ENCODE results near the gene EP400. TPM values are rescaled to one million over a fixed set of nuclear protein-coding genes. Genes with fewer than 3 reads are reported as not detected.

EP400 gene
- total and polyA plus RNA-seq, 2 of the 4 experiments (the other 2 are of a cell fraction), result 4.3 to 11.4 TPM

DNA sequence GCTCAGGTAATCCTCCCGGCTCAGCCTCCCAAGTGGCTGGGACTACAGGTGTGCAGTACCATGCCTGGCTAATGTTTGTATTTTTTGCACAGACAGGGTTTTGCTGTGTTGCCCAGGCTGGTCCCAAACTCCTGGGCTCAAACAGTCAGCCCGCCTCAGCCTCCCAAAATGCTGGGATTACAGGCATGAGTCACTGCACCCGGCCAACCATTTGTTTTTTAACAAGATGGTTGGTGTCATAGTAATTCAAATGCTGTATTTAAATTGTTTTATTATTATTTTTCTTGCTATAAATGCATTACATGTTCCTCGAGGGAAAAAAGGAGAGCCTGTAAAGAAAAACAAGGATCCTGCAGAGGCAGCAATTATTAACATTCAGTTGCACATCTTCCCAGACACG lies 83.9 kb downstream of the EP400 start:
- H2BK15ac ChIP-seq (ENCODE audit: low read depth, low read length), result no peak overlapping the region
- WGBS, 2 experiments (ENCODE audit: extremely low coverage in 2 of 2, insufficient read length in 1 of 2), result 67% methylated on average over 1 of the region's 5 CpGs; no CpG with 5 or more reads in 1 of the 2 experiments
- no peak overlapping the region for H4K8ac ChIP-seq (ENCODE audit: low read depth in 2 of 2, low read length in 2 of 2)
- BruUV-seq (replicated peaks), result no TSS peak
- no peak overlapping the region for H3K4ac ChIP-seq (ENCODE audit: low read depth, low read length)
- ChIA-PET POLR2A (ENCODE audit: unreplicated experiment) (no interaction called here), CTCF (no interaction called here)
- no peak overlapping the region for H2AK9ac ChIP-seq (replicated peaks; ENCODE audit: low read depth, low read length, poor library complexity)
- no peak for TF ChIP-seq MAFK (IDR thresholded peaks at IDR 0.05; ENCODE audit: low read depth, low read length)
- TF ChIP-seq RCOR1 (IDR thresholded peaks at IDR 0.05; ENCODE audit: insufficient replicate concordance, low read length), result no peak
- no peak for TF ChIP-seq CHD1 (IDR thresholded peaks at IDR 0.05; ENCODE audit: low read depth, low read length)
- TF ChIP-seq MAZ (IDR thresholded peaks at IDR 0.05; ENCODE audit: borderline replicate concordance, low read depth, low read length), result no peak
- TF ChIP-seq SMC3 (IDR thresholded peaks at IDR 0.05; ENCODE audit: low read depth, low read length), result no peak
- TF ChIP-seq, protein P1, sequence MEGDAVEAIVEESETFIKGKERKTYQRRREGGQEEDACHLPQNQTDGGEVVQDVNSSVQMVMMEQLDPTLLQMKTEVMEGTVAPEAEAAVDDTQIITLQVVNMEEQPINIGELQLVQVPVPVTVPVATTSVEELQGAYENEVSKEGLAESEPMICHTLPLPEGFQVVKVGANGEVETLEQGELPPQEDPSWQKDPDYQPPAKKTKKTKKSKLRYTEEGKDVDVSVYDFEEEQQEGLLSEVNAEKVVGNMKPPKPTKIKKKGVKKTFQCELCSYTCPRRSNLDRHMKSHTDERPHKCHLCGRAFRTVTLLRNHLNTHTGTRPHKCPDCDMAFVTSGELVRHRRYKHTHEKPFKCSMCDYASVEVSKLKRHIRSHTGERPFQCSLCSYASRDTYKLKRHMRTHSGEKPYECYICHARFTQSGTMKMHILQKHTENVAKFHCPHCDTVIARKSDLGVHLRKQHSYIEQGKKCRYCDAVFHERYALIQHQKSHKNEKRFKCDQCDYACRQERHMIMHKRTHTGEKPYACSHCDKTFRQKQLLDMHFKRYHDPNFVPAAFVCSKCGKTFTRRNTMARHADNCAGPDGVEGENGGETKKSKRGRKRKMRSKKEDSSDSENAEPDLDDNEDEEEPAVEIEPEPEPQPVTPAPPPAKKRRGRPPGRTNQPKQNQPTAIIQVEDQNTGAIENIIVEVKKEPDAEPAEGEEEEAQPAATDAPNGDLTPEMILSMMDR (conservative IDR thresholded peaks at IDR 0.05; ENCODE audit: low read depth, low read length), result no peak
- no peak for TF ChIP-seq MXI1 (IDR thresholded peaks at IDR 0.05; ENCODE audit: borderline replicate concordance, low read depth, low read length)
- no peak for TF ChIP-seq RFX5 (IDR thresholded peaks at IDR 0.05; ENCODE audit: low read depth, low read length)
- TF ChIP-seq CEBPB (IDR thresholded peaks at IDR 0.05; ENCODE audit: low read depth, low read length), result no peak
- no peak for TF ChIP-seq BHLHE40 (IDR thresholded peaks at IDR 0.05; ENCODE audit: low read depth, low read length)
- TF ChIP-seq POLR2A (IDR thresholded peaks at IDR 0.05; ENCODE audit: low read depth, low read length), result no peak
- TF ChIP-seq, protein P2, sequence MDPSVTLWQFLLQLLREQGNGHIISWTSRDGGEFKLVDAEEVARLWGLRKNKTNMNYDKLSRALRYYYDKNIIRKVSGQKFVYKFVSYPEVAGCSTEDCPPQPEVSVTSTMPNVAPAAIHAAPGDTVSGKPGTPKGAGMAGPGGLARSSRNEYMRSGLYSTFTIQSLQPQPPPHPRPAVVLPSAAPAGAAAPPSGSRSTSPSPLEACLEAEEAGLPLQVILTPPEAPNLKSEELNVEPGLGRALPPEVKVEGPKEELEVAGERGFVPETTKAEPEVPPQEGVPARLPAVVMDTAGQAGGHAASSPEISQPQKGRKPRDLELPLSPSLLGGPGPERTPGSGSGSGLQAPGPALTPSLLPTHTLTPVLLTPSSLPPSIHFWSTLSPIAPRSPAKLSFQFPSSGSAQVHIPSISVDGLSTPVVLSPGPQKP (IDR thresholded peaks at IDR 0.05; ENCODE audit: borderline replicate concordance, low read depth, low read length), result no peak
- no peak for TF ChIP-seq RAD21 (IDR thresholded peaks at IDR 0.05; ENCODE audit: low read length)
- TF ChIP-seq FOS (IDR thresholded peaks at IDR 0.05; ENCODE audit: low read depth, low read length), result no peak
- H2AFZ ChIP-seq (replicated peaks; ENCODE audit: low read length, poor library complexity), result no peak overlapping the region
- dilution Hi-C loops (cut with HindIII; ENCODE audit: low sequenced_read_pairs, unreplicated experiment), result no loop called here
- H4K91ac ChIP-seq (ENCODE audit: insufficient read depth, low read depth, low read length), result no peak overlapping the region
- no peak overlapping the region for H3K9ac ChIP-seq (ENCODE audit: low read depth, low read length)
- peaks cover 9% of the 10 kb centered on the region for H4K20me1 ChIP-seq (ENCODE audit: insufficient read depth, low read length)
- no peak overlapping the region for H2BK5ac ChIP-seq (ENCODE audit: low read depth, low read length, poor library complexity, severe bottlenecking)
- peaks cover 10 to 57% of the 10 kb centered on the region in 2 experiments; a peak in 2 of 4 replicates for H3K79me1 ChIP-seq (ENCODE audit: low read depth in 1 of 2, low read length in 2 of 2)
- intact Hi-C loops (cut with micrococcal nuclease), result no loop called here
- H3K9me3 ChIP-seq (ENCODE audit: control insufficient read depth, insufficient read depth, low read length), result no peaks in the 10 kb centered on the region
- no peak overlapping the region for H3K27ac ChIP-seq (ENCODE audit: insufficient read depth, low read length)
- H3K4me3 ChIP-seq (ENCODE audit: insufficient read depth, low read depth, low read length), result no peak overlapping the region
- H3K36me3 ChIP-seq (ENCODE audit: control insufficient read depth, insufficient read depth, low read length), result peaks cover 71% of the 10 kb centered on the region
- H3K23ac ChIP-seq (ENCODE audit: low read depth, low read length), result no peak overlapping the region
- no peak overlapping the region for H3K4me2 ChIP-seq (ENCODE audit: low read depth, low read length)
- no peak overlapping the region for H3K56ac ChIP-seq (ENCODE audit: extremely low read depth, insufficient read depth, low read length)
- DNase-seq, result no peak
- no peak overlapping the region for H4K5ac ChIP-seq (ENCODE audit: low read depth, low read length)
- no peak overlapping the region for H2BK120ac ChIP-seq (ENCODE audit: low read depth, low read length)
- peaks cover 6% of the 10 kb centered on the region for H3K4me1 ChIP-seq (ENCODE audit: control insufficient read depth, insufficient read depth, low read length)
- peak; percentile 53 for ATAC-seq (ENCODE audit: low read depth)
- in situ Hi-C loops (cut with MboI; ENCODE audit: low sequenced_read_pairs), result no loop called here
- H2BK20ac ChIP-seq (ENCODE audit: low read depth, low read length), result no peak overlapping the region
- H2AK5ac ChIP-seq (ENCODE audit: low read depth, low read length), result no peak overlapping the region
- no peaks in the 10 kb centered on the region for H3K27me3 ChIP-seq (ENCODE audit: control insufficient read depth, insufficient read depth, low read length)
- H3K18ac ChIP-seq (ENCODE audit: low read depth, low read length), result no peak overlapping the region
- peaks cover 34% of the 10 kb centered on the region for H3K9me1 ChIP-seq (ENCODE audit: insufficient read depth, low read length)
- H3K14ac ChIP-seq (replicated peaks; ENCODE audit: low read depth, low read length), result no peak overlapping the region
